Measurements from ENCODE around the gene ANKLE2.

ANKLE2 gene

DNA sequence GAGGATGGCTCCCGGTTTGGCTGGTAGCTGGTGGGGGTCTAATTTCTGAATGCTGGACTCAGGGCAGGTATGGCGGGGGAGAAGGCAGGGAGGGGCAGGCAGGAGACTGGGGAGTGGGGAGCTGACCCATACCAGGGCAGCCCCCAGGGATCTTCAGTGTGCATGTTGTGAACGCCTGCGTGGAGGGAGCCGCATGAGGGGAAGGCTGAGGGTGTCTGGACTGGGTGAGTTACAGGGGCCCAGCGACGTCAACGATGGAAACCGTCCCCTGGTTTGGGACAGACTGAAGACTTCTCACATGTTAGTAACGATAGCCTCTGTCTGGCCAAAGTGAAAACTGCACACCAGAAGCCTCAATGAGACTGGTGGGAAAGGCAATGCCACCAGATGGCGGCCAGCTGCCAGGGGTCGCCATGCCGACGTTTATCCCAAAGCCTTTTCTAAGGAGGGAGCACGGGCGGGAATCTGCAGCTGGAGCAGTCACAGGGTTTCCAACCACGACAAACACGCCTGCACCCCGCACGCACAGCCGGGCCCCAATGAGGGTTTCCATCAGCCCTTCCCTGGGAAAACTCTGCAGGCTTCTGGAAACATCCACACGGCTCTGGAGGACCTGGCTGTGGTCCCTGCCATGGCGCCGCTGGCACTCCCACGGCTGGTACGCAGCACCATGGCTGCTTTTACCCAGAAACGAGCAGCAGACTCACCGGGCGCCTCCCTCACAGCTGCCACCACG lies 37.0 kb downstream of the ANKLE2 start:
- TF ChIP-seq, protein P1, sequence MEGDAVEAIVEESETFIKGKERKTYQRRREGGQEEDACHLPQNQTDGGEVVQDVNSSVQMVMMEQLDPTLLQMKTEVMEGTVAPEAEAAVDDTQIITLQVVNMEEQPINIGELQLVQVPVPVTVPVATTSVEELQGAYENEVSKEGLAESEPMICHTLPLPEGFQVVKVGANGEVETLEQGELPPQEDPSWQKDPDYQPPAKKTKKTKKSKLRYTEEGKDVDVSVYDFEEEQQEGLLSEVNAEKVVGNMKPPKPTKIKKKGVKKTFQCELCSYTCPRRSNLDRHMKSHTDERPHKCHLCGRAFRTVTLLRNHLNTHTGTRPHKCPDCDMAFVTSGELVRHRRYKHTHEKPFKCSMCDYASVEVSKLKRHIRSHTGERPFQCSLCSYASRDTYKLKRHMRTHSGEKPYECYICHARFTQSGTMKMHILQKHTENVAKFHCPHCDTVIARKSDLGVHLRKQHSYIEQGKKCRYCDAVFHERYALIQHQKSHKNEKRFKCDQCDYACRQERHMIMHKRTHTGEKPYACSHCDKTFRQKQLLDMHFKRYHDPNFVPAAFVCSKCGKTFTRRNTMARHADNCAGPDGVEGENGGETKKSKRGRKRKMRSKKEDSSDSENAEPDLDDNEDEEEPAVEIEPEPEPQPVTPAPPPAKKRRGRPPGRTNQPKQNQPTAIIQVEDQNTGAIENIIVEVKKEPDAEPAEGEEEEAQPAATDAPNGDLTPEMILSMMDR (IDR thresholded peaks at IDR 0.05), result no peak
- no peak overlapping the region for H3K4me3 ChIP-seq

DNA sequence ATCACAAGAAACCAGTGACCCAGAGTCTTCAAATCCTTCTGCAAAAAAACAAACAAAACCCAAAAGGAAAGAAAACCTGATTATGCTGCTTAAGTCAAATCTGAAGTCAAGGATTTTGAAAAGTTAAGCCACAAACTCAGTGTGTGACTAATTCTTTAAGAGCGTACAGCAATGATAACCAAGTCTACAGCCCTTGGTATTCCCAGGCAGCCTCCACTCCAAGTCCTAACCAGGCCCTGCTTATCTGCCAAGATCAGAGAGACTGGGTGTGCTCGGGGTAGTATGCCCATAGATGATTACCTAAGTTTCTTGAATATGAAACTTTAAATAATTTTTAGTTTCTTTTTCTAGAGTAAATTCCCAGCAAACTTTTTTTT lies 37.9 kb downstream of the ANKLE2 start:
- DNase-seq (ENCODE audit: low spot score), result no peak
- TF ChIP-seq, protein P1 (IDR thresholded peaks at IDR 0.05), result no peak
- no peak overlapping the region for H3K4me3 ChIP-seq
- H3K27ac ChIP-seq, result no peak overlapping the region

More for the DNA sequence above, 37.0 kb downstream of the ANKLE2 start:
- no peak overlapping the region for H3K27ac ChIP-seq
- DNase-seq (ENCODE audit: low spot score), result no peak

GRCh38 chr12:132723015-132723763 lies 38.4 kb downstream of the ANKLE2 start:
- TF ChIP-seq, protein P1 (IDR thresholded peaks at IDR 0.05), result no peak

GRCh38 chr12:132720606-132721345 lies 40.9 kb downstream of the ANKLE2 start:
- no peak for DNase-seq (ENCODE audit: low spot score)
- no peak overlapping the region for H3K4me3 ChIP-seq
- no peak overlapping the region for H3K27ac ChIP-seq
- TF ChIP-seq, protein P1 (IDR thresholded peaks at IDR 0.05), result no peak

More at GRCh38 chr12:132723015-132723763, 38.4 kb downstream of the ANKLE2 start:
- no peak for DNase-seq (ENCODE audit: low spot score)
- H3K27ac ChIP-seq, result no peak overlapping the region
- H3K4me3 ChIP-seq, result no peak overlapping the region

DNA sequence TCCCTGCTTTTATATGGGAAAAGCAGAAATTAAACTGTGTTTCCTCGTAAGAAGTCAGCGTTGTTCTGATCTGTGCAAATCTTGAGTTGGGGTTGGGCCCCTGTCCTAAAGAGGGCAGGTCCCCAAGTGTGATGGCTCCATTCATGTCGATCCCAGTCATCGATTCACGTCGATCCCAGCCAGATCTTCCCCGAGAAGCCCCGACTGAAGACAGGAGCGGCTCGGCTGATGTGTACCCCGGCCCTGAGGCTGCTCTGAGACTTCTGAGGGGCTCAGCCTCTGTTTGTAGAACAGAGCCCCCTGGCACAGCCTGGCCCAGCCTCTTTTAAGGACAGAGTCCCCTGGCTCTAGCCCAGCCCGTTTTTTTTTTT lies 41.7 kb downstream of the ANKLE2 start:
- no peak for DNase-seq (ENCODE audit: low spot score)
- TF ChIP-seq, protein P1 (IDR thresholded peaks at IDR 0.05), result no peak
- Histone ChIP-seq H3K27ac (no peak overlapping the region), H3K4me3 (no peak overlapping the region)

GRCh38 chr12:132719141-132719953 lies 42.3 kb downstream of the ANKLE2 start:
- Histone ChIP-seq H3K4me3 (no peak overlapping the region), H3K27ac (no peak overlapping the region)
- no peak for DNase-seq (ENCODE audit: low spot score)
- TF ChIP-seq, protein P1 (IDR thresholded peaks at IDR 0.05), result no peak

All from coronary artery (tissue), 2 donors.